ENCODE results near the gene BPIFB2. TPM values are rescaled to one million over a fixed set of nuclear protein-coding genes. Genes with fewer than 3 reads are reported as not detected.

Gene BPIFB2
- total and polyA plus RNA-seq, 4 donors, result 0.33 to 3.7 (median 1.5) TPM

GRCh38 chr20:32984631-32985354 lies 22.7 kb upstream of the BPIFB2 start:
- Histone ChIP-seq H3K27me3 (ENCODE audit: control insufficient read depth in 4 of 4, insufficient read depth in 4 of 4, low read length in 3 of 4) (no peaks in the 10 kb centered on the region), H3K4me1 (ENCODE audit: control insufficient read depth in 4 of 4, insufficient read depth in 4 of 4, low read length in 3 of 4) (no peaks in the 10 kb centered on the region), H3K9ac (ENCODE audit: low read depth in 1 of 2, low read length in 2 of 2) (no peak overlapping the region), H3K9me3 (ENCODE audit: control insufficient read depth in 4 of 4, low read length in 3 of 4) (no peaks in the 10 kb centered on the region), H3K27ac (ENCODE audit: low read depth in 1 of 2, low read length in 2 of 2) (no peak overlapping the region), H3K36me3 (ENCODE audit: control insufficient read depth in 4 of 4, insufficient read depth in 3 of 4, low read depth in 1 of 4, low read length in 3 of 4) (no peaks in the 10 kb centered on the region), H3K4me3 (ENCODE audit: low read depth in 1 of 3, low read length in 3 of 3) (no peak overlapping the region)
- WGBS, result 85% methylated on average over 9 of the region's 9 CpGs
- no peak for DNase-seq (ENCODE audit: low spot score)
- TF ChIP-seq REST (IDR thresholded peaks at IDR 0.05) (no peak), NR2F2 (IDR thresholded peaks at IDR 0.05) (no peak), JUND (IDR thresholded peaks at IDR 0.05) (no peak), RAD21 (IDR thresholded peaks at IDR 0.05) (no peak), ZBTB33 (IDR thresholded peaks at IDR 0.05) (no peak), CTCF (IDR thresholded peaks at IDR 0.05; ENCODE audit: low read depth, low read length, missing input control) (no peak), FOXA2 (IDR thresholded peaks at IDR 0.05) (no peak), YY1 (IDR thresholded peaks at IDR 0.05) (no peak), FOXA1 (IDR thresholded peaks at IDR 0.05) (no peak), TAF1 (conservative IDR thresholded peaks at IDR 0.05) (no peak), HNF4G (IDR thresholded peaks at IDR 0.05) (no peak), ATF3 (IDR thresholded peaks at IDR 0.05) (no peak), MAX (IDR thresholded peaks at IDR 0.05) (no peak), HNF4A (conservative IDR thresholded peaks at IDR 0.05) (no peak), RXRA (IDR thresholded peaks at IDR 0.05) (no peak), GABPA (IDR thresholded peaks at IDR 0.05 in 1 of 2, conservative IDR thresholded peaks at IDR 0.05 in 1 of 2) (no peak), SP1 (IDR thresholded peaks at IDR 0.05) (no peak), EGR1 (IDR thresholded peaks at IDR 0.05; ENCODE audit: low read depth in 2 of 2) (no peak)

All from liver (tissue), 9 donors.